ENCODE results near the gene UCP3. TPM values are rescaled to one million over a fixed set of nuclear protein-coding genes. Genes with fewer than 3 reads are reported as not detected.
"Not testable (repeated sequence)": the region's sequence is repeated elsewhere in the genome, so short reads cannot be mapped to it uniquely, and the experiment has no call there.

The UCP3 gene
- total RNA-seq, 2 experiments from 2014 or later: 2.5 to 3.2 TPM

DNA sequence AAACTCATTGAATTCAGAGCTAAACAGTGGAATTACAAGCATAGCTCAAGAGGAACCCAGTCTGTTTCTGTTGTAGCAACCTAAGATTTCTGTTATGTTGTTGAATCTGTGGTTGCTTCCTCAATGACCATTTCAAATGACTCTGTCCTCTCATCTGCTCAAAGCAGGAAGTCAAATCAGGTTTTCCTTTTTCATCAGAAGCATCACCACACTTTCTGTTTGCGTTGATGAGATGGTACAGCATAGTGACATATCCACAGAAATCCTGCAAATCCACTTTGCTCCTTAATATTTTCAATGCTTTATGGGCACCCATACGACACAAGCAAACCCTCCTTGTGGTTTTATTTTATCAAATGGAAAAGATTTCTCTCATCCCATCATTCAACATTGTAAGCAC lies 13.6 kb downstream of the UCP3 start:
- POLR2A ChIA-PET: interaction anchor here (0.8 to 1.4 kb wide), 7 partner anchors 9 to 37 kb away, joined by 3 to 8 read pairs (median 3); partner anchors contain the start of gene UCP2
- peak overlapping the region; percentile 58 for H3K4me3 Mint-ChIP-seq
- H3K27ac Mint-ChIP-seq: peak overlapping the region; percentile 94
- CTCF ChIA-PET: interaction anchor here (1.1 to 2.6 kb wide), 4 partner anchors 9 to 22 kb away, joined by 3 to 12 read pairs (median 6); no protein-coding TSS in a partner anchor
- peaks cover 8% of the 10 kb centered on the region for H3K36me3 Mint-ChIP-seq (ENCODE audit: low read depth)
- DNase-seq: peak; percentile 62
- peaks cover 56% of the 10 kb centered on the region for H3K4me1 Mint-ChIP-seq
- H3K9me3 Mint-ChIP-seq: peaks cover 2% of the 10 kb centered on the region
- H3K27me3 Mint-ChIP-seq: no peaks in the 10 kb centered on the region

DNA sequence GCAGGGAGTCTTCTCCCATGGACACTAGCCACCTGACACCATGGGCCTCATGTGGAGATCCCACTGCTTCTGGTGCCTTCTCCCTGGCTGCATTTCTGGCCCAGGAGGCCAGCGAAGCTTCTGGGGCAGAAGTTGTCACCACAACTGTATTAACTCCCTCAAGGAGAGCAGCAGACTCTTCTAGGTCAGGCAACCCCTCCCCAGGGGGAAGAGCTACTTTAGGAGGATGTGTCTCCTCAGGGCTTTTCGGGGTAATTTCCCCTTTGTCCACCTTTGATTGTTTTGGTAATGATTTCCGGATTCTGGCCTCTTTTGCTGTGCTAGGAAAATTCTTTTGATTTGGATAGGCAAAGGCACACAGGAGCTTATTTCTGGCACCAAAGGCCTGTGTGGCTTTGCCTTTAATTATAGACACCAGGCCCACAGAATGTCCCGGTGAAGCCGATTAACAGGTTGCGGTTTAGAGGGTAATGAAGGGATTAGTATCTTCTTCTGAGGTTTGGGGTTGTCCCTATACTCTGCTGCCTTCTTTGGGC lies 17.3 kb downstream of the UCP3 start:
- Mint-ChIP-seq H3K4me1 (peaks cover 32% of the 10 kb centered on the region), H3K36me3 (ENCODE audit: low read depth) (no peaks in the 10 kb centered on the region), H3K27me3 (no peaks in the 10 kb centered on the region), H3K27ac (peak overlapping the region; percentile 33), H3K9me3 (no peaks in the 10 kb centered on the region), H3K4me3 (no peak overlapping the region)
- DNase-seq: no peak
- ChIA-PET CTCF (interaction anchor here (1.5 kb wide), 1 partner anchor 11 kb away, joined by 4 read pairs; no protein-coding TSS in a partner anchor), POLR2A (no interaction called here)

- H3K4me1 Mint-ChIP-seq: peaks cover 24% of the 10 kb centered on the region
- H3K27ac Mint-ChIP-seq: peak overlapping the region; percentile 31
- ChIA-PET CTCF (interaction anchor here (1.2 to 1.5 kb wide), 2 partner anchors 10 to 12 kb away, joined by 4 read pairs; no protein-coding TSS in a partner anchor), POLR2A (no interaction called here)
- no peaks in the 10 kb centered on the region for H3K36me3 Mint-ChIP-seq (ENCODE audit: low read depth)
- no peaks in the 10 kb centered on the region for H3K27me3 Mint-ChIP-seq
- no peak for DNase-seq
- H3K4me3 Mint-ChIP-seq: no peak overlapping the region
- H3K9me3 Mint-ChIP-seq: no peaks in the 10 kb centered on the region
Measured at GRCh38 chr11:73990730-73991129, 18.2 kb downstream of the UCP3 start.

- Mint-ChIP-seq H3K9me3 (no peaks in the 10 kb centered on the region), H3K27ac (no peak overlapping the region), H3K36me3 (ENCODE audit: low read depth) (no peaks in the 10 kb centered on the region), H3K4me3 (no peak overlapping the region), H3K4me1 (peaks cover 18% of the 10 kb centered on the region), H3K27me3 (no peaks in the 10 kb centered on the region)
- POLR2A ChIA-PET: no interaction called here
- DNase-seq: no peak
- CTCF ChIA-PET: interaction anchor here (1.0 kb wide), 1 partner anchor 9 kb away, joined by 3 read pairs; no protein-coding TSS in a partner anchor
Measured at GRCh38 chr11:73989156-73989555, 19.7 kb downstream of the UCP3 start.

GRCh38 chr11:73988227-73988626 lies 20.7 kb downstream of the UCP3 start:
- no peaks in the 10 kb centered on the region for H3K36me3 Mint-ChIP-seq (ENCODE audit: low read depth)
- no peak for DNase-seq
- H3K4me1 Mint-ChIP-seq: peaks cover 26% of the 10 kb centered on the region
- POLR2A ChIA-PET: no interaction called here
- CTCF ChIA-PET: no interaction called here
- H3K4me3 Mint-ChIP-seq: no peak overlapping the region
- H3K9me3 Mint-ChIP-seq: no peaks in the 10 kb centered on the region
- H3K27ac Mint-ChIP-seq: no peak overlapping the region
- H3K27me3 Mint-ChIP-seq: no peaks in the 10 kb centered on the region

DNA sequence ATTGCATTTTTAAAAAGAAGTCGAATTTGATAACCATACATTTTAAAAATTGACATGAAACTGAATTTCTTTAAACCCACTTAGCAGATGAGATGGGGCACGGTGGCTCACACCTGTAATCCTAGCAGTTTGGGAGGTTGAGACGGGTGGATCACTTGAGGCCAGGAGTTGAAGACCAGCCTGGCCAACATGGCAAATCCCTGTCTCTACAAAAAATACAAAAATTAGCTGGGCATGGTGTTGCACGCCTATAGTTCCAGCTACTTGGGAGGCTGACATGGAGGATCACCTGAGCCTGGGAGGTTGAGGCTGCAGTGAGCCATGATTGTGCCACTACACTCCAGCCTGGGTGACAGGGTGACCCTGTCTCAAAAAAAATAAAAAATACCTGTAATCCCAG lies 23.2 kb downstream of the UCP3 start:
- H3K36me3 Mint-ChIP-seq (ENCODE audit: low read depth): peaks cover 19% of the 10 kb centered on the region
- CTCF ChIA-PET: interaction anchor here (1.2 to 1.9 kb wide), 2 partner anchors 10 kb away, joined by 4 to 7 read pairs; no protein-coding TSS in a partner anchor
- H3K4me1 Mint-ChIP-seq: peaks cover 20% of the 10 kb centered on the region

DNA sequence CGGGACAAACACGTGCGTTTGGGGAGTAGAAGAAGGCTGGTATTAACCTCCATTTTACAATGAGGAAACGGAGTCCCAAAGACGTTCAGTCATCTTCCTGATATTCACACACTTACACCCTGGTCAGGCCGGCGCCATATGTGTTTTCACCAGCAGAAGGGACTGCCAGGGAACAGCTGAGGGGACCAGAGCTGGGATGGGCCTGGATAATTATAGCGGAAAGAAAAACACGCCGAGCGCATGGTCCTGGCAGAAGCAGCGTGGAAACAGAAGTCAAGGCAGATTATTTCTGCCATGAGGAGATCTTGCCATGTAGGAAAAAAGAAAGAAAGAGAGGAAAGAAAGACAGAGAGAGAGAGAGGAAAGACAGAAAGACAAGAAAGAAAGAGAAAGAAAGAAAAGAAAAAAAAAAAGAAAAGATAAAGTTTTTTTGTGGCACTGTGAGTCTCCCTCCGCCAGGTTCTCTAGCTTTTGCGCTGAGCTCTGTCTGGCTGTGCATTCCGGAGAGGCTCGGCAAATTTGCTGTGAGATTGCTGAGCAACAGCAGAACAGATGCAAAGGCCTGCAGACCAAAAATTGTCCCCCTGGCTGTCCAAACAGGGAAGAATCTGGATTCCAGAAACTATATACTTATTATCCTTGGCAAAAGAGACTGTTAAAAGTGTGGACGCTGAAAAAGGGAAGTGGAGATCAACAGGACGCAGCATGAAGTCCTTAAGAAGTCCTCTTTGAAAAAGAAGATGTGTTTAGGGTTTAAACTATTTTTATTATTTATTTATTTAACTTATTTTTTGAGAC lies 24.9 kb downstream of the UCP3 start:
- Mint-ChIP-seq H3K36me3 (ENCODE audit: low read depth) (peaks cover 36% of the 10 kb centered on the region), H3K27ac (peak overlapping the region; percentile 92), H3K9me3 (no peaks in the 10 kb centered on the region), H3K4me3 (peak overlapping the region; percentile 83), H3K27me3 (no peaks in the 10 kb centered on the region), H3K4me1 (peaks cover 35% of the 10 kb centered on the region)
- CTCF ChIA-PET: interaction anchor here (1.3 kb wide), 1 partner anchor 11 kb away, joined by 3 read pairs; no protein-coding TSS in a partner anchor
- peak; percentile 35 for DNase-seq
- POLR2A ChIA-PET: no interaction called here

More for the DNA sequence above, 23.2 kb downstream of the UCP3 start:
- H3K27me3 Mint-ChIP-seq, POLR2A ChIA-PET, DNase-seq, H3K4me3 Mint-ChIP-seq, H3K9me3 Mint-ChIP-seq: not testable (repeated sequence)
- H3K27ac Mint-ChIP-seq: peak overlapping the region; percentile 62

GRCh38 chr11:73982990-73983740 lies 25.7 kb downstream of the UCP3 start:
- H3K27me3 Mint-ChIP-seq: no peaks in the 10 kb centered on the region
- no peaks in the 10 kb centered on the region for H3K9me3 Mint-ChIP-seq
- H3K27ac Mint-ChIP-seq: peak overlapping the region; percentile 92
- H3K4me1 Mint-ChIP-seq: peaks cover 43% of the 10 kb centered on the region
- ChIA-PET CTCF (interaction anchor here (0.6 to 1.3 kb wide), 6 partner anchors 11 to 166 kb away, joined by 3 to 5 read pairs (median 3); no protein-coding TSS in a partner anchor), POLR2A (interaction anchor here (0.7 to 1.4 kb wide), 3 partner anchors 12 to 510 kb away, joined by 3 read pairs; no protein-coding TSS in a partner anchor)
- peak; percentile 96 for DNase-seq
- H3K36me3 Mint-ChIP-seq (ENCODE audit: low read depth): peaks cover 44% of the 10 kb centered on the region
- H3K4me3 Mint-ChIP-seq: peak overlapping the region; percentile 83

DNA sequence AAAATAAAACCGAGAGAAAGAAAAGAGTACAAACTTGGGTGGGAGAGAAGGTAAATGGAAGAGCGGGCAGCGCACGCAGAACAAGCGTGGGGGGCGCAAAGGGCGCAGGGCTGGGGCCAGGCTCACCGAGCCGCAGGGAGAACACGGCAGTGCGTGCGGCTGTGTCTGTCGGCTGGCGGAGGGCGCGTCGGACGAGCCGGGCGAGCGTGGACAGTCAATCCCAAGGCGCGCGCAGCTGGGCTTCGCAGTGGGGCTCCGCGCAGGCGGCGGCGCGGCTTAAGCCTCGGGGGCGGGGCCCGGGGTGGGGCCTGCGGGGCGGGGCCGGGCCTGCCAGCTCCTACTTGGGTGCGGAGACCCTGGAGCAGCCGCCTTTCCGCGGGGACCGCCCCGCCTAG lies 26.3 kb downstream of the UCP3 start, which contains the start of gene UCP2:
Gene UCP2 (minus strand): TSS at position 249 of the 395 bp plus-strand sequence. CDS start 4,465 bp downstream, outside the sequence.
- H3K4me3 Mint-ChIP-seq: peak within 1 kb of the TSS; percentile 83
- no peaks in the 10 kb centered on the region for H3K27me3 Mint-ChIP-seq
- POLR2A ChIA-PET: interaction anchor here (0.7 to 1.4 kb wide), 3 partner anchors 11 to 510 kb away, joined by 3 read pairs; no protein-coding TSS in a partner anchor
- peaks cover 48% of the 10 kb centered on the region for H3K36me3 Mint-ChIP-seq (ENCODE audit: low read depth)
- peak within 1 kb of the TSS; percentile 94 for H3K27ac Mint-ChIP-seq
- CTCF ChIA-PET: interaction anchor here (0.9 to 1.3 kb wide), 6 partner anchors 10 to 167 kb away, joined by 3 to 4 read pairs (median 3); no protein-coding TSS in a partner anchor
- no peaks in the 10 kb centered on the region for H3K9me3 Mint-ChIP-seq
- peaks cover 48% of the 10 kb centered on the region for H3K4me1 Mint-ChIP-seq
- peak; percentile 88 for DNase-seq

DNA sequence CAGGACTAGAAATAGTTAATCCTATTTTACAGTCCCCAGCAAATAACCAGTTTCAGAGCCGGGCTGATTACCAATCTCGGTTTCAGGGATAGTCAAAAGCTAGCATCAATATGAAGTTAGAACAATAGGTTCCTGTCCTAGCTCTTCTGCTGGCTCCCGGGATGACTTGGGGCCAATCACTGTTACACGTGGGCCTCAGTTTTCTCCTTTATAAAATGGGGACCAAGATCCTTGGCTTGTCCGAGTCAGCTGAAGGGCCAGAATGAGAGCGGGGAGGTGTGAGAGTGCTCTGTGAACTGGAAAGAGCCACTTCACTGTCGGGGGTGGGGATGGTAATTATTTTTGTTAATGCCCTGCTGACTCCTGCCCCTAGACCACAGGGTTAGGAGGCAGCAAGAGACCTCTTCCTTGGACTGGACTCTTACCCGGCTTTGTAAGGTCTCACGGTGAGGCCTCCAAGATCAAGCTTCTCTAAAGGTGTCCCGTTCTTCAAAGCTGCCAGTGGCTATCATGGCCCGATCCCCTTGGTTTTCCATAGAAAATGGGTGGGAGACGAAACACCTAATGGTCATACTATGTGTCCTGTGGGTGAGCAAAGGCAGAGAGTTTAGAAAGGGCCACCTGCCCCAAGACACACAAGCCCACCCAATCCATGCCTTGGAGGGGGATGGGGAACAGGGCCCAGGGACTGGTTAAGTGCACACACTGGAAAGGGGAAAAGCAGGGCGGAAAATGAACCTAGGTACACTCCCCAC lies 27.7 kb downstream of the UCP3 start:
- CTCF ChIA-PET: interaction anchor here (0.7 to 2.0 kb wide), 7 partner anchors 9 to 41 kb away, joined by 3 to 11 read pairs (median 4); no protein-coding TSS in a partner anchor
- Mint-ChIP-seq H3K27ac (peak overlapping the region; percentile 94), H3K4me3 (peak overlapping the region; percentile 83), H3K9me3 (no peaks in the 10 kb centered on the region), H3K36me3 (ENCODE audit: low read depth) (peaks cover 61% of the 10 kb centered on the region), H3K27me3 (no peaks in the 10 kb centered on the region), H3K4me1 (peaks cover 61% of the 10 kb centered on the region)
- POLR2A ChIA-PET: interaction anchor here (0.8 kb wide), 1 partner anchor 14 kb away, joined by 3 read pairs; no protein-coding TSS in a partner anchor
- no peak for DNase-seq

DNA sequence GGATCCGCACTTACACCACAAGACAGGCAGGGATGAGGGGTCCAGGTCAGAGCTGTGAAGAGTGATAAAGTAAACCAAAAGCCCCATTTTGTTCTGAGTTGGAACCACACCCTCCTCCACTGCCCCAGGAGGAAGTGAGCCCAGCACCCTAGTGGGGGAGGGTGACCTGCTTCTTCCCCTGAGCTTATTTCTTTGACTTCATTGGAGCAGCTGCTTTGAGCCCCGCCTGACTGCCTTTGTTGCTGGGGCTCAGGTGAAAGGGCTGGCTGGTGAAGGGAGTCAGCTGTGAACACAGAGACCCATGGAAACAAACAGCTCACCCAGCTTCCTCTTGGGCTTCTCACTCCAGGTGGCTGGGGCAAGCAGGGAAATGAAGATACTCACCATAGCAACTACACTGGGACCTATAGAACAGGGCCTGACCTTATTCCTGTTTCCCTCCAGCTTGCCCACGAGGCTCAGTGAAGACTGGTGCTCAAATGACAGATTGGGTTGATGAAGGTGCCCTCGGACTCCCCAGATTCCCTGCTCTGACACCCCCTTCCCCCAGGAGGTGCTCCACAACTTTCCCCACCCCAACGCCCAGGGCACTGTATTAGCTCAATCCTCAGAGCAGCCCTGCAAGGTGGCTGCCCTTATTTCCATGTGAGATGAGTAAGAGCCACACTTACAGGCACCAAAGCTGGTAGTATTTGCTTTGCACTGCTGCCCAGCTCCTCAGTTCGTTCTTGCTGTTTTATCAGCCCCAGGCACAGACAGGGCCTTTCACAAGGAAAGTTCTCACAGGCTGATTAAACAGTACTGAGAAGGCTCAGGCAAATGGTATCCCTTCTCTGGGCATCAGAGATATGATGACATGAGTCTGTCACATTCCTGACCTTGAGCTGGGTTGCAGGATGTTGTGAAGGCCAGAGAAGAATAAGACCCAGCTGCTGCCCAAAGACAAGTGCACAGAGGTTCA lies 28.6 kb downstream of the UCP3 start:
- Mint-ChIP-seq H3K4me1 (peaks cover 68% of the 10 kb centered on the region), H3K36me3 (ENCODE audit: low read depth) (peaks cover 71% of the 10 kb centered on the region), H3K27ac (peak overlapping the region; percentile 94), H3K4me3 (peak overlapping the region; percentile 83), H3K27me3 (no peaks in the 10 kb centered on the region), H3K9me3 (no peaks in the 10 kb centered on the region)
- DNase-seq: peak; percentile 94
- POLR2A ChIA-PET: interaction anchor here (0.5 to 1.3 kb wide), 8 partner anchors 10 to 165 kb away, joined by 3 to 9 read pairs (median 4); partner anchors contain the start of gene UCP3
- CTCF ChIA-PET: interaction anchor here (0.7 to 2.0 kb wide), 13 partner anchors 8 to 191 kb away, joined by 3 to 11 read pairs (median 4); partner anchors contain the start of genes C2CD3 and PPME1

Data from activated CD4-positive, alpha-beta T cell treated with anti-CD3 and anti-CD28 coated beads, Interleukin-2, amount 10 ng/mL, durations not matched to agents 7 days and 5 days (primary cell).